CD14-positive monocyte (primary cell): ENCODE data around the gene HAP1. TPM values are rescaled to one million over a fixed set of nuclear protein-coding genes. Genes with fewer than 3 reads are reported as not detected.
A peak's percentile ranks its signal among the peaks of the same experiment; 100 is the strongest.

Experiments
- DNase-seq, 3 donors: peaks; one replicate each; pipeline ENCODE4 v3.0.0-alpha.2; 2011 to 2022
- H2AFZ ChIP-seq: 2 replicates; pipeline ENCODE4 v1.6.0; 2012; ENCODE audit warnings: mild to moderate bottlenecking, low read depth, low read length, inconsistent platforms; ENCODE audit not compliant: insufficient read depth, poor library complexity, severe bottlenecking
- H3K27ac ChIP-seq, 2 donors: 1 replicate in 1 of 2; 2 replicates in 1 of 2; pipeline ENCODE4 v1.5.1; 2012 to 2013; ENCODE audit warnings: low read length in 2 of 2, control low read depth in 1 of 2, inconsistent platforms in 1 of 2, low read depth in 1 of 2, mild to moderate bottlenecking in 1 of 2
- H3K27me3 ChIP-seq, 2 donors: one replicate each; pipeline versions ENCODE4 v1.6.0 to v1.6.1; 2011 to 2013; ENCODE audit warnings: low read length in 2 of 2; ENCODE audit not compliant: control insufficient read depth in 2 of 2, insufficient read depth in 2 of 2
- H3K36me3 ChIP-seq, 2 donors: replicated peaks in 1 of 2; 1 replicate in 1 of 2; 2 replicates in 1 of 2; pipeline versions ENCODE4 v1.5.1 to v1.6.1; 2012 to 2013; ENCODE audit warnings: low read length in 2 of 2, control low read depth in 1 of 2, inconsistent platforms in 1 of 2, mild to moderate bottlenecking in 1 of 2; ENCODE audit not compliant: insufficient read depth in 2 of 2, control insufficient read depth in 1 of 2
- H3K4me1 ChIP-seq, 2 donors: 1 replicate in 1 of 2; 2 replicates in 1 of 2; pipeline versions ENCODE4 v1.5.1 to v1.6.1; 2012 to 2013; ENCODE audit warnings: low read length in 2 of 2, control low read depth in 1 of 2, inconsistent platforms in 1 of 2, mild to moderate bottlenecking in 1 of 2, moderate library complexity in 1 of 2; ENCODE audit not compliant: insufficient read depth in 2 of 2, control insufficient read depth in 1 of 2
- H3K4me2 ChIP-seq: replicated peaks from 2 replicates; pipeline ENCODE3; 2012; ENCODE audit warnings: low read length, moderate library complexity, mild to moderate bottlenecking; ENCODE audit not compliant: poor library complexity, severe bottlenecking; ENCODE audit errors: extremely low read depth
- H3K4me3 ChIP-seq, 3 experiments: fragments of 200-600 bp in 1 of 3; sonication (generic) in 1 of 3; replicated peaks in 1 of 3; 1 replicate in 2 of 3; 2 replicates in 1 of 3; pipeline ENCODE4 v1.5.1; 2011 to 2013; ENCODE audit warnings: low read length in 3 of 3, mild to moderate bottlenecking in 3 of 3, control low read depth in 2 of 3, low read depth in 2 of 3, inconsistent platforms in 1 of 3, moderate library complexity in 1 of 3
- H3K79me2 ChIP-seq: 2 replicates; pipeline ENCODE4 v1.6.0; 2012; ENCODE audit warnings: mild to moderate bottlenecking, control low read depth, inconsistent platforms, low read length, moderate library complexity; ENCODE audit not compliant: insufficient read depth
- H3K9ac ChIP-seq: 2 replicates; pipeline ENCODE4 v1.6.0; 2017; ENCODE audit warnings: low read length, mild to moderate bottlenecking; ENCODE audit not compliant: insufficient read depth, poor library complexity, severe bottlenecking
- H3K9me3 ChIP-seq, 2 donors: replicated peaks in 1 of 2; 1 replicate in 1 of 2; 2 replicates in 1 of 2; pipeline versions ENCODE4 v1.5.1 to v1.6.1; 2012 to 2013; ENCODE audit warnings: low read length in 2 of 2, control low read depth in 1 of 2; ENCODE audit not compliant: control insufficient read depth in 1 of 2, insufficient read depth in 1 of 2
- H4K20me1 ChIP-seq: 2 replicates; pipeline ENCODE4 v1.6.0; 2012; ENCODE audit warnings: mild to moderate bottlenecking, low read length, control low read depth, moderate library complexity; ENCODE audit not compliant: insufficient read depth
- H3K27ac Mint-ChIP-seq, 7 donors: one replicate each; pipeline ENCODE4 v1.8.0; 2020; ENCODE audit warnings: mild to moderate bottlenecking in 7 of 7, mixed read lengths in 7 of 7, moderate library complexity in 6 of 7, inconsistent platforms in 2 of 7
- H3K27me3 Mint-ChIP-seq, 3 donors: one replicate each; pipeline ENCODE4 v1.8.0; 2021 to 2022; ENCODE audit warnings: low read depth in 3 of 3, mild to moderate bottlenecking in 3 of 3, mixed read lengths in 3 of 3, moderate library complexity in 3 of 3, inconsistent platforms in 1 of 3
- H3K36me3 Mint-ChIP-seq, 2 donors: one replicate each; pipeline ENCODE4 v1.8.0; 2020; ENCODE audit warnings: mixed read lengths in 2 of 2, inconsistent platforms in 1 of 2, mild to moderate bottlenecking in 1 of 2
- H3K4me1 Mint-ChIP-seq: one replicate; pipeline ENCODE4 v1.8.0; 2020; ENCODE audit warnings: mild to moderate bottlenecking, mixed read lengths
- H3K4me3 Mint-ChIP-seq, 2 donors: one replicate each; pipeline ENCODE4 v1.8.0; 2020; ENCODE audit warnings: mild to moderate bottlenecking in 2 of 2, mixed read lengths in 2 of 2, moderate library complexity in 1 of 2
- H3K9me3 Mint-ChIP-seq, 7 donors: one replicate each; pipeline ENCODE4 v1.8.0; 2020 to 2022; ENCODE audit warnings: mixed read lengths in 7 of 7, mild to moderate bottlenecking in 6 of 7, moderate library complexity in 6 of 7, inconsistent platforms in 2 of 7
- CTCF ChIP-seq: fragments of 200-600 bp; IDR thresholded peaks from one replicate; pipeline ENCODE4 v1.8.0; 2022; ENCODE audit warnings: antibody characterized with exemption, mild to moderate bottlenecking
- WGBS: methylation state at CpG from one replicate; pipeline ENCODE4 v1.1.5; 2013; ENCODE audit warnings: missing lambda C conversion rate; ENCODE audit not compliant: insufficient coverage; 5-methylcytosine and 5-hydroxymethylcytosine counted together
- intact Hi-C, 2 donors: fragments of 100-400 bp; cut with micrococcal nuclease; formaldehyde crosslinking; loops; one replicate each; pipeline versions ENCODE4 v1.15.0 to v1.15.1; 2023
- polyA plus RNA-seq, 3 donors: library from polyadenylated mRNA; depleted of rRNA in 1 of 3; unstranded in 2 of 3; stranded (reverse) in 1 of 3; fragments of 300-500 nt in 2 of 3; fragments of >200 nt in 1 of 3; fragmentation: Illumina TruSeq in 2 of 3; gene quantifications; 1 replicate in 2 of 3; 2 replicates in 1 of 3; pipeline ENCODE4 v1.2.3, GENCODE V29; 2012 to 2021

Gene HAP1
- polyA plus RNA-seq, 3 donors = not detected

- no peaks in the 10 kb centered on the region for H3K36me3 ChIP-seq
- H3K4me2 ChIP-seq = no peak overlapping the region
- 89% methylated on average over 5 of the region's 10 CpGs for WGBS
- peak overlapping the region in 3 of 7 donors; percentile 18 to 54 (median 53) for H3K27ac Mint-ChIP-seq
- no peaks in the 10 kb centered on the region for H4K20me1 ChIP-seq
- no peak overlapping the region for H3K4me3 Mint-ChIP-seq
- H2AFZ ChIP-seq = no peak overlapping the region
- no peaks in the 10 kb centered on the region for H3K27me3 ChIP-seq
- no peak for TF ChIP-seq CTCF
- H3K4me3 ChIP-seq = no peak overlapping the region
- H3K9me3 ChIP-seq = no peaks in the 10 kb centered on the region
- peaks cover 0 to 2% of the 10 kb centered on the region in 2 donors for H3K36me3 Mint-ChIP-seq
- H3K79me2 ChIP-seq = no peaks in the 10 kb centered on the region
- no peak overlapping the region for H3K27ac ChIP-seq
- peaks cover 0 to 3% (median 0%) of the 10 kb centered on the region in 7 donors for H3K9me3 Mint-ChIP-seq
- peaks cover 35 to 59% of the 10 kb centered on the region in 2 donors for H3K4me1 ChIP-seq
- peaks cover 57% of the 10 kb centered on the region for H3K4me1 Mint-ChIP-seq
- H3K9ac ChIP-seq = no peak overlapping the region
- peaks cover 0 to 3% (median 0%) of the 10 kb centered on the region in 3 donors for H3K27me3 Mint-ChIP-seq
- intact Hi-C loops = no loop called here
- DNase-seq = no peak
These were observed 53.9 kb downstream of the HAP1 start for GRCh38 chr17:41680426-41681040.

GRCh38 chr17:41679740-41680425 lies 54.6 kb downstream of the HAP1 start:
- Histone ChIP-seq H3K9ac (no peak overlapping the region), H4K20me1 (no peaks in the 10 kb centered on the region), H3K4me2 (no peak overlapping the region), H3K79me2 (no peaks in the 10 kb centered on the region), H3K9me3 (no peaks in the 10 kb centered on the region), H3K4me3 (no peak overlapping the region), H3K27ac (peak overlapping the region; percentile 89 to 93), H3K27me3 (no peaks in the 10 kb centered on the region), H3K4me1 (peaks cover 35 to 61% of the 10 kb centered on the region in 2 donors), H2AFZ (no peak overlapping the region), H3K36me3 (no peaks in the 10 kb centered on the region)
- Mint-ChIP-seq H3K27me3 (peaks cover 0 to 3% (median 0%) of the 10 kb centered on the region in 3 donors), H3K27ac (peak overlapping the region; percentile 98 to 99 (median 99)), H3K4me3 (peak overlapping the region in 1 of 2 donors; percentile 81), H3K4me1 (peaks cover 58% of the 10 kb centered on the region), H3K36me3 (peaks cover 0 to 2% of the 10 kb centered on the region in 2 donors), H3K9me3 (peaks cover 0 to 3% (median 0%) of the 10 kb centered on the region in 7 donors)
- no peak for TF ChIP-seq CTCF
- WGBS = 91% methylated on average over 4 of the region's 5 CpGs
- intact Hi-C loops = loop anchor here in 1 of 2 donors (5.0 kb wide), 1 partner anchor 183 kb away; no protein-coding TSS in a partner anchor
- no peak for DNase-seq
